Stimulated activated CD4-positive, alpha-beta T cell treated with anti-CD3 and anti-CD28 coated beads, TNF-alpha, amount 100 ng/mL, for 1 hour (primary cell): ENCODE measurements around the gene PTPRG.
"Not testable (repeated sequence)": the region's sequence is repeated elsewhere in the genome, so short reads cannot be mapped to it uniquely, and the experiment has no call there.

Experiments used
- DNase-seq, 3 donors: peaks; one replicate each; pipeline ENCODE4 v3.0.0-alpha.2; 2020; ENCODE audit warnings: low read depth in 3 of 3, low spot score in 1 of 3

Gene PTPRG

DNA sequence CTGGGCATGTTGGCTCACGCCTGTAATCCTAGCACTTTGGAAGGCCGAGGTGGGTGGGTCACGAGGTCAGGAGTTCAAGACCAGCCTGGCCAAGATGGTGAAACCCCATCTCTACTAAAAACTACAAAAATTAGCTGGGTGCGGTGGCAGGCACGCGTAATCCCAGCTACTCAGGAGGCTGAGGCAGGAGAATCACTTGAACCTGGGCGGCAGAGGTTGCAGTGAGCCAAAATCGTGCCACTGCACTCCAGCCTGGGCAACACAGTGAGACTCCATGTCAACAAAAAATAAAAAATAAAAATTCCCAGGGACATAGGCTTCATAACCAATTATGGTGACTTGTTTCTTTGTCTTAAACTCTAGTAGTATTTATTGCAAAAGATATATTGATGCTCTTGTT lies 155.3 kb downstream of the PTPRG start:
- not testable (repeated sequence) for DNase-seq

DNA sequence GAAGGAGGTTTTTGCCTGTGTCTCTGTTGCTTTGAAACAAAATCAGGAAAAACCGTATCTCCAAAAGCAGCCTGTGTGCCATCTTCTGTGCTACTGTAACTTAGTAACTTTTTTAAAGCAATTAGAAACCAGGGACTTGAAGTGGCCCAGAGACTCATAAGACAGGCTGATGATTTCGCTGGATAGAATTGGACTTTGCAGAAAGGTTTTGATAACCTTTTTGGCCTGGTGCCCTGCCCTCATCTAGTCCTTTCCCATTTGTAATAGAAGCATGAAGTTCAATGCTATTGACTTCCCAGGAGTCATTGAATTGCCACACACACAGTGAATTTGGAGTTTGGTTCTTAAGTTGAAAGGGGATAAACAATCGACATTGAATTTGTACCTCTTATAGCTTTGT lies 157.2 kb downstream of the PTPRG start:
- no peak for DNase-seq

DNA sequence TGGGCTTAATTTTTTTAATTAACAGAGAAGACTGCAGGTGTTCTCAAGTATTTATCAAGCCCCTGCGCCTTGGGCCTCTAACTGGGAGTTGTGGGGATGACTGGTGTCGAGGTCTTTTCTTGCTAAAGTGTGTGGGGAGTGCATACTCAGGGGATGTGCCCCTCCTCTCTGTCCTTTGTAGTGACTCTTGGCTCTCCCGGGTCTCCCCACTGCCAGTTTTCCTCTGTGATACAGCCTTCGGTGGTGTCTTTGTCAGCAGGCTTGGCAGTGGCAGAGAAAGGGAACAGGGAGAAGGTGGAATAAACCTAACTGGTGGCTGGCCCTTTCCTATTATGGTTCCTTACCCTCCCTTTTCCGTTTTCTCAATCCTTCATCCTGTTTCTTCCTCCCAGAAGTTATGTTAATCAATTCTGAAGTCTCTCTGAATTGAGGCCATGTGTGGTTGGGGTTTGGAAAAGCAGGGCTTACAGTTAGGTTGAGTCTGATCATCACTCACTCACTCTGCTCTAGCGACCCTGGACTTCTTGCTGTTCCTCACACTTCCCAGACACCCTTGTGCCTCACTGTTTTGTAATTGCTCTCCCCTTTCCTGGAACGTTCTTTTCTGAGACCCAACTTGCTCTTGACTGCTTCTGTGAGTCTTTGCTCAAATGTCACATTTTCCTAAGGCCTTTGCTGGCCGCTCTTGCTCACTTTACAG lies 158.1 kb downstream of the PTPRG start:
- no peak for DNase-seq

DNA sequence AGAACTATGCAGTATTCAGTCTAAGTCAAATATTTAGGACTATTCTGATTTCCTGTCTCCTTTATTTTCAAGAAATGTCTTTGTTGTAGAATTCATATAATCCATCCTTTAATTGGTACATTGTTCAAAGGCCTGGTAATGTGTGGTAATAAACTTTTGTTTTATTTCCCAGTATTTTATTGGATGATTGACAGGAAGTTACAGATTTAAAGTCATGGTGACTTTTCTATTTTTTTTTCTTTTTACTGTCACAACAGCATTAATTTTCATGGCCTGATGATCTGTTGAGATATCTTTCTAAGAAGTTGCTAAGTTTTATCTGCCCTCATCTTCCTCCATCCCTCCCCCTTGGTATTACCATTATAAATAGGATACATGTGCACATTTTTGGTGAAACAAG lies 161.7 kb downstream of the PTPRG start:
- no peak for DNase-seq

DNA sequence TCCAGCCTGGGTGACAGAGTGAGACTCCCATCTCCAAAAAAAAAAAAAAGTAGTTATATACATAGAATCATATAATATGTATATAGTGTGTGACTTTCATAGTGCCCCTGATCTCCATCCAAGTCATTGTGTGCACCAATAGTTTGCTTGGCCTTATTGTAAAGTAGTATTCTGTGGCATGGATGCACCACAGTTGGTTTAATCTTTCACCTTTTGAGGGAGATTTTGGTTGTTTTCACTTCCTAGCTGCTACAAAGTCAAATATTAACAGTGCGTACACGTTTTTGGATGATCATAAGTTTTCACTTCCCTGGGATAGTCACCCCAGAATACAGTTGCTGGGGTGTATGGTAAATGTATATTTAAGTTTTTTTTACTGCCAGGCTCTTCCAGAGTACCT lies 162.8 kb downstream of the PTPRG start:
- DNase-seq, result no peak

DNA sequence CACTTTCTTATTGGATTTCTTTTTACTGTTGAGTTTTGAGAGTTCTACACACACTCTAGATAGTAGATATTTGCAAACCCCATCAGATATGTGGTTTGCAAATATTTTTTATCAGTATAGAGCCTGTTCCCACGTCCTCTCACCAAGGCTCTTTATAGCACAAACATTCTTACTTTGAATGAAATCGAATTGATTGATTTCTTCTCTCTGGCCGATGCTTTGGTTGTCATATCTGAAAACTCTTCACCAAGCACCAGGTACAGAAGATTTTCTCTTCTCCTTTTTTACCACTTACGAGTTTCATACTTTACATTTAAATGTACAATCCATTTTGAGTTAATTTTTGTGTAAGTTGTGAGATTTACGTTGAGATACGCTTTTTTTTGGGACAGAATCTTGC lies 163.4 kb downstream of the PTPRG start:
- DNase-seq, result no peak

DNA sequence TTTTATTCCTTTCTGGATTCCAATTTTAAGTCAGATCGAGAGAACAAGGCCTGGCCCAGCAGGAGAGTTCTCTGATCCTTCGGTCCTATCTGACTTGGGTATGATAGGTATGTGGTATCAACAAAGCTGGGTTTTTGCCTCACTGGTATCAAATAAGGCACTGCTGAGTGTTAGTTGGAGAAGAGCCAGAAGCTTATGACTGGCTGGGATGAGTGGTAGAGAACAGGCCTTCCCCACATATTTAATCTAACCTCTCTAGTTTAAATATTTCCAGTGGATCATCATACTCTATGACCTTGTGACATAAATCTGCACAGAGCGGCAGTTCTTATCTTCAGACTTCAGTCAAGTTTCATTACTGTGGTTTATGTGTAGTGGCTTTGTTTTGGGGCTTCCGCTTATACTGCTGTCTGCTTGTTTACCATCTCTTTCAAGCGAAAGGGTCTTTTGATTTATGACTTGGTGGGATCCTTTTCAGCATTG lies 164.5 kb downstream of the PTPRG start:
- no peak for DNase-seq

DNA sequence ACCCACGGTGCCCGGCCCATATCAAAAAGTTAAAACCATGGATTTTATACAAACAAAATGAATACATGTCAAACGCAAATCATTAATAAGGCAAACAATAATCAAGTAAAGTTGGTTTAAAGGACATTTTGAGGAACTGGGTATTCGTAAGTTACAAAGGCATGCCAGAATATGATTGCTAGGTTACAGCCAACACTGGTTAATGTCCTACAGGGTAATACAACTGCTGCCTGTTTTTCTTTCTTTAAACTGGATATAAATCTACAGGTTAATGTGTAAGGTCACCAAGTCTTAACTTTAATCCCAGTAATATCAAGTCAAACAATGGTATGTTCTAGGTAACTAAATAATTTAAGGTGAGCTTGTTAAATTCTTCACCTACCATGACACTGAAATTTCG lies 166.1 kb downstream of the PTPRG start:
- no peak for DNase-seq

DNA sequence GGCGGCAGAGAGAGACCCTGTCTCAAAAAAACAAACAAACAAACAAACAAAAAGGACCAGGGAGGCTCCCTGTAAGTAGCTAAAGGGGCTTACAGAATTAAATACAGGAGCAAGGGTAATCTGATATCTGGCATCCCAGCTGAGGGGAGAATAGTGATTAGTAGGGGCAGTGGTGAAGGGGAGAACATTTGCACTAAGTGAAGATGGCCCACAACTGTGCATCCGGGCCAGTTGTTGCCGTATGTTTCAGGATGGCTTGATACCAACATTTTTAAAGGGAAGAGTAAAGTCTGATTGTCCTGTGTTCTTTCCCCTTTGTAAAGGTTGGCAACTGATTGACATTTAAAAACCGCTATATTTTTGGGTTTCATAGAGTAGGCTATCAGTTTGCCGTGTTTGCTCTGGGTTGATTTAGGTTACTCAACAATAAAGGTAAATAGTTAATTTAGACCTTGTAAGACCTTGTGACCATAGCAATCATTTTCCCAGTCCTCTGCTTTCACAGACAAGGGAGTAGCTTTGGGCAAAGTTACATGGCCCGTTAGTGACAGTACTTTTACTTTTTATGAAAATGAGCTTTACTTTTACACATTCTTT lies 167.8 kb downstream of the PTPRG start:
- DNase-seq, result no peak

DNA sequence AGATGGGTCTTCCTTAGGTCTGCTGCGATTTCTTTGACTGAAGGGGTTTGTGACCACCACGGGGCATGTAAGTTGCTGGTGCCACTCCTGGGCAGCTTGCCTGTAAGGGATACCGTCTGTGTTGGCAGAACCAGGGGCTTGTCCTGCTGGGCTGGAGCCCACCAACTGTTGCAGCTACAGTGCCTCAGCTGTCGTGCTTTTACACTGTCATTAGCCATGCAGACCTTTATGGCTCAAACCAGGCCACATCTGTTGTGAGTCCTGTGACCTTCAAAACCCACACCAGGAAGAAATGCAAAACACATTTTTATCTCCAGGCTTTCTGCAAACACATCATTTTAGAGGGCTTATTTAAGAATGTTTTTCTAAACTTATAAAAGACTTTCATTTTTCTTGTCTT lies 168.7 kb downstream of the PTPRG start:
- no peak for DNase-seq

DNA sequence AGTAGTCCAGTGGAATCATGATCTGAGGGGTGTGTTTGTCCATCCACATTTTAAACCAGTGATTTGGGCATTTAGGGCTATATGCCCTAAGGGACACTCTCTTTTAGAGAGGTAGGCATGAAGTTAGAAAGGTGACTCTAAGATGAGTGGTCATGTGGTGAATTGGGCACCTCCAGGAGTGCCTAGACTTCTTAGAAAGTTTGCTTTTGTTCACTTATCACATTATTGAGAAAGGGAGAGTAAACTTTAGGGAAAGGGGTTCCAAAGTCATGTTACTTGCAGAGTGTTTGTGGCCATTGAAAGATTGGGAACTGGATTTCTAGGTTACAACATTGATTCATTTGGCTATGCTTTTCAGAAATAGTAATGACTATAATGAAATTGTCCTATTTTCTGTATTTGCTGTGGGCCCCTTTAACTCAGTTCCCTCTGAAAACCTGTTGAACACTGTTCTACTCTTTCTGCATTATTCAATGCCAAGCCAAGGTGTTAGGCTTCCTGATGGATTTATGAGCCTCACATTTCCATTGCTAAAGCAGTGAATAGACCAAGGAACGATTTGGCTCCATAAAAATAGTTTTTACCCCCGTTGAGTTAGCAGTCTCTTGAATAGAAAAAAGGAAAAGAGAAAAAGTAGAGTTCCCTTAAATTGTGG lies 169.3 kb downstream of the PTPRG start:
- DNase-seq, result no peak

DNA sequence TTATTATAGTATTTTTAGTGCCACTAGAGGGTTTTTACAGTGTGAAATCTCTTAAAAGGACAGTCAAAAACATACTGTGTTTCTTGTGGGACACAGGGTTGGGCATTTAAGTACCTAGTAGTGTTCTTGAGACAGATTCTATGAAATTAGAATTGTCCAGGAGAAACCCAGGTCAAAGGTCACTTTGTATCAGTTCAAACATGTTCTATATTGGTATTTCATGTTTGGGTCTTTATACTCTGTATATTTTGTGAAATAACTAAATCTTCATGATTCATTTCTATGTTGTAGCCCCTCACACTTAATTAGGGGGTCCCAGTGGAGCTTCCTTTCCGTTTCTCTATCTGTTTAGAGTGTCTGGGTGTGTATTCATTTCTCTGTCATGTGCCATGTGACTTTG lies 171.6 kb downstream of the PTPRG start:
- no peak for DNase-seq

DNA sequence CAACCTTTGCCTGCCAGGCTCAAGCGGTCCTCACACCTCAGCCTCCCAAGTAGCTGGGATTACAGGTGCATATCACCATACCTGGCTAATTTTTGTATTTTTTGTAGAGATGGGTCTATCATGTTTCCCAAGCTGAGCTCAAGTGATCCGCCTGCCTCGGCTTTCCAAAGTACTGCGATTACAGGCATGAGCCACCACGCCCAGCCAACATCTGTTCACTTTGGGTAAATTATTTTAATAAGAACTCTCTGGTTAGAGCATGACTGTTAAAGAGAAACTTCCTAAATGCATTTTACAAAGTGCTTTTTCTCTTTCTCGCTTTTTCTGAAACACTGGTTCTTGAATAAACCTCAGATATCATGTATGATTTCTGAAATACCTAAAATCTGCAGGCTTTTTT lies 172.5 kb downstream of the PTPRG start:
- DNase-seq, result no peak

DNA sequence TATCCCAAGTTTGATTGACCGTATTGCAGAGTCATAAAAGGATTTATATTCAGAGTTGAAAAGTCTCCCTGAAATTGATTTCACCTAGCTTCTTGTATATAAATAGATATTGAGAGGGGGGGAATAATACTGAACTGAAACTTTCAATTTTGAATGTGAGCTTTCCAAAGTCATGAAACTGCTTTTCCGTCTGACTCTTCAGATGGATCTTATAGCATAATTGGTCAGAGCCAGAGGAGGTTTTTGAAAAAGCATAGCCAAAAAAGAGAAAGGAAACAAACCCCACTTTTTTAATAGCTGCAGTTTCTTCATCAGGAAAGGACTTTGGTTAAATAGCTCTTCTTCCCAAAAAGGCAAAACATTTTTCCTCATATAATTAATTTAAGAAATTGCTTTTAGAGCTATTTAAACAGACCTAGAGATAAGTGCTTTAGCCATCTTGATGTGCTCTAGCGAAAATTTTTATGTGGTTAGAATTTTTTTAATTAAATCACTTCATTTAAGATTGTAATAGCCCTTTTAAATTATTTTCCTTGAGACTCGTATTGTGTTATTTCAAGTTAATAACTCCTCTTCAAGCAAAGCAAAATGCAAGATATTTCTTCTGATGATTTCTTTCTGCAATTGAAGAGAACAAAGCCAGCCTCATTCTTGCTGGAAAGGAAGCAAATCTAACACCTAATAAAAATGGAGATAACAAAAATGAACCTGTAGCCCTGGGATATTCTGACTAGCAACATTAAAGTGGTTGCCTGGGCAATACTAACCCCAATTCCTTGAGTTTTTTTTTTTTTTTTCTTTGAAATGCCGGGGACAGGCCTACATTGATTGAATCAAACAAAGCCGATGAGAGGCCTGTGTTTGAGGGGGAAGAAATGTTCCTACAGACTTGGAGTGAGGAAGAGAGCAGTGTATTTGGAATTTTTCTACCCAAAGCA lies 173.6 kb downstream of the PTPRG start:
- DNase-seq, result no peak

DNA sequence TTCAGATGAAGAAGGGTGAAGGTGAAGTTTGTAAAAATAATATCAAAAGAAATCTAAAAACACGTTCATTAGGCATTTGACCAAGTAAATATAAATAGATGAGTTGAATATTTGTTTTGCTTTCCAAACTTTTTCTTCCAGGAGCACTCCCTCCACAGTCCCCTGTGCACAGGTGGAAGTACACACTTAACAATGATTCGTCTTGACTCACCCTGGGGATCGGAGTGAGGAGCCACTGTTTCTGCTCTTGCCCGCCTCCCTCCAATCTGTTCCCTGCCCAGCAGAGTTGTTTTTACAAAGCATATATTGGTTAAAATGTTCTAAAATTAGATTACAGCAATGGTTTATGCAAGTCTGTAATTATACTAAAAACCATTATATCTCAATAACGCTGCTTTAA lies 175.1 kb downstream of the PTPRG start:
- no peak for DNase-seq

DNA sequence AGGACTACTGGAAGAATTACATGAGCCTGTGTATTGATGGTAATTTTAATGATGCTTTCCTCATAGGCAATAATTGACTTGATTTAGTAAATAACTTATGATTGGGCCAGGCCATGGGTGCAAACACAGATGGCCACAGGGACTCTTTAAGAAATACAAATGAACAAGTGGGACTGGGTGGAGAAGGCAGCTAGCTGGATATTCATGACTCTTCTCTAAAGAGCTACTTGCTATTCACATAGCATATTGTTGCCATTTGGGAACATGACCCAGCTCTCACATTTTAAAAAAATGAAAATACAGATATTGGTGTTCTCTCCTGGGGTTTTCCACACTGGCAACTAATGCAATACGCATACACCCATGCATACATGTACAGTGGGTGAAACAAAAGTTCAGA lies 178.3 kb downstream of the PTPRG start:
- DNase-seq, result no peak

DNA sequence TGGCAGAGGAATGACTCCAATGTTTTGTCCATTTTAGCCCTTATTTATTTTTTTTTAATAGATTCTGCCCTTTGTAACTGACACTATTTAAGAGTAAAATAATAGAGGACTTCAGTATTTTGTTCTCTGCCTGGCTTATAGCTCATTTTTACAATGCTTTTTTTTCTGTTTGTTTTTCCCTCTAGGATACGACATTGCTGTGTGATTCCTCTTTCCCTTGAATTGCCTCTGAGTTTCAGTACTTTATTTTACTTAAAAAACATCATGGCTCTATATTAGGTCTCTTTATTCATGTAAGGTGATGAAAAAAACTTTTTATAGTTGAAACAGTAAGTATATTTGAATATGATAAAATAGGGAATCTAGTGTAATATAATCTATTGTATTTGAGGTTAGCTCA lies 179.1 kb downstream of the PTPRG start:
- no peak for DNase-seq

DNA sequence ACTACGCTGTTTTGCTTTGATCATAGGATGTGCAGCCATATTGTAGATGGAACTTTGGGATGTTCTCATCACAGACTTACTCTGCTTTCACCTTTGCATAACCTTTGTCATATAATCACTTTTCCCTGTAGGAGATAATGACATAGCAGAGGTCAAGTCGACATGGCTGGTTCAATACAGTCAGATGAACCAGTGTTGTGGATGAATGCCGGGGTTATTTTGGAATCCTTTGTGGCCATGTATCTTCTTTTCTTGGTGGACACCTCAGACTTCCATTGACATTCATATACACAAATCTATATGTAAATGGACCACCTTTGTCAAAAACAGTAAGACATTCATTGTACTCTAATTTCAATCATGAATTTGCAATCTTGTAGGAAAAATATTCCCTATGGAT lies 180.2 kb downstream of the PTPRG start:
- no peak for DNase-seq

DNA sequence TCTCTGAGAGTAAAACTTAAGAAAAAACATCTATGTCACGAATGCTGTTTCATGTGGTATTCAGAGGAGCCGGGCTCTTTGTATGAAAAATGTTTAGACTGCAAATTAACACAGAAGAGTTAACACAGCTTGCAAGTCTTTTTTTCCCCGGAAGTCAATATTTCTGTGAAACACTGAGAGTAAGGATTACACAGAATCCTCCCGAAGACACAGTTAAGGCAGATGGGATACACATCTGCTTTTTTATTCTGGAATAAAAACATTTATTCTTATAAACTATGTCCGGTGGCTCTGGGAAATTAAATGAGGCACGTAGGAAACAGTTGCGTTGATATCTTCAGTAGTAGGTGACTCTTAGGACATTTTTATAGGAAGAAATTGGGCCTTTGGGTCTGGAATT lies 180.6 kb downstream of the PTPRG start:
- DNase-seq, result no peak

DNA sequence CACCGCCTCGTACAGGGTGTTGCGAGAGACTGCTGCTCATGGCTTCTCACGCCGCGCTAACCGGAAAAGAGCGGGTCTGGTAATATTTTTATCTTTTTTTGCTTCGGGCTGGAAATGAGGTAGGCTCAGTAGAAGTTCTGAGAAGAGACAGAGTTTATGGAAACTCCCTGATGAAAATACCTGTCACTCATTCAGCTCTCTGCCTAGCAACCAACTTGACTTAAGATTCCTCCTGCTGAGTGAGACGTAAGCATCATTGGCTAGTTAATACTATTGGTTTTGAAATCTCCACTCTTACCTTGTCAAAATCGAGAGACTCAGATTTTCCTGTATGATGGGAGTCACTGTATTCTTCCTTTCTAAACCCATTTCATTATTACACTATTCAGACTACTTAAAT lies 181.7 kb downstream of the PTPRG start:
- no peak for DNase-seq

DNA sequence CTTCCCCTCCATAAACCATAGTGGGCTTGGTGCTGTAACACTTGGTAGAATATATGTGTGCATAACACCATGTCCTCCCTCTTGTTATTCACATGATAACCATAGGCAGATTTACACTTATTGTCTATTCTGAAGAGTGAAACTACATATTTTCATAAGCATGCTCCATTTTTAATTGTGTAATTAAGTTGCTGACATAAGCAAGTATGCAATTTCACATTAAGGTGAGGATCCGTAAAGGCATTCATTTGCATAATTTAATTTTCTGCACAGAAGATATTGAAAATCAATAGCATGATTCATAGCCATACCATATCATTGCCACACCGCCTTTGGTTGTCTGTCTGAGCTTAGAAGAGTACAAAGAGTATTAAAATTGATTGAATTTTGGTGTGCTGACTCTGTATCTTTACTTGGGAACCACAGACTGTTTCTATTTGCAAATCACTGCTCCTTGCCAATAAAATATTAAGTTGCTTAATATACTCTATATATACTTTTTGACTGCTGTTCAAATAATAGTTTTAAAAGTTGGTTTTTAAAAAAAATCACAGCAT lies 182.4 kb downstream of the PTPRG start:
- no peak for DNase-seq
